Peyer's patch (tissue), 4 donors: ENCODE data around the gene ATG9A. TPM values are rescaled to one million over a fixed set of nuclear protein-coding genes. Genes with fewer than 3 reads are reported as not detected.

Experiments
- DNase-seq, 3 donors: peaks; one replicate each; pipeline ENCODE4 v3.0.0-alpha.2; 2017 to 2019
- H3K27ac ChIP-seq, 4 donors: fragments of 200-600 bp; sonication (generic); one replicate each; pipeline ENCODE4 v1.5.1; 2016 to 2019
- H3K27me3 ChIP-seq, 2 donors: fragments of 200-600 bp; sonication (generic); one replicate each; pipeline ENCODE4 v1.5.1; 2019
- H3K36me3 ChIP-seq, 3 donors: fragments of 200-600 bp; sonication (generic); one replicate each; pipeline ENCODE4 v1.5.1; 2016 to 2019
- H3K4me1 ChIP-seq, 4 donors: fragments of 200-600 bp; sonication (generic); one replicate each; pipeline ENCODE4 v1.5.1; 2016 to 2019
- H3K4me3 ChIP-seq, 4 donors: fragments of 200-600 bp; sonication (generic); 1 replicate in 3 of 4; 2 replicates in 1 of 4; pipeline ENCODE4 v1.5.1; 2016 to 2019; ENCODE audit warnings: mild to moderate bottlenecking in 1 of 4
- H3K9me3 ChIP-seq, 4 donors: fragments of 200-600 bp; sonication (generic); one replicate each; pipeline ENCODE4 v1.5.1; 2016 to 2019; ENCODE audit warnings: mild to moderate bottlenecking in 1 of 4
- CTCF ChIP-seq, 6 experiments: fragments of 450-650 bp in 4 of 6; fragments of 200-600 bp in 2 of 6; sonication (generic) in 1 of 6; IDR thresholded peaks; one replicate each; pipeline ENCODE4 v1.5.1; 2017 to 2019; ENCODE audit warnings: antibody characterized with exemption in 6 of 6, mild to moderate bottlenecking in 3 of 6, moderate library complexity in 1 of 6
- POLR2A ChIP-seq, 2 donors: fragments of 450-650 bp; IDR thresholded peaks; one replicate each; pipeline ENCODE4 v1.5.1; 2017; ENCODE audit warnings: antibody characterized with exemption in 2 of 2, mild to moderate bottlenecking in 2 of 2, moderate library complexity in 2 of 2
- total RNA-seq, 4 donors: library from RNA; depleted of rRNA; stranded (reverse); fragments of >200 nt; gene quantifications; one replicate each; pipeline ENCODE4 v1.1.0, GENCODE V29; 2016

Gene ATG9A
- total RNA-seq, 4 donors from 2014 or later = 23.1 to 107 (median 96.0) TPM

GRCh38 chr2:219273937-219274336 lies 44.5 kb upstream of the ATG9A start:
- Histone ChIP-seq H3K4me1 (peaks cover 0 to 29% (median 6%) of the 10 kb centered on the region in 4 donors), H3K9me3 (no peaks in the 10 kb centered on the region), H3K4me3 (no peak overlapping the region), H3K27me3 (no peaks in the 10 kb centered on the region), H3K27ac (no peak overlapping the region), H3K36me3 (no peaks in the 10 kb centered on the region)
- TF ChIP-seq POLR2A (IDR thresholded peaks at IDR 0.05) = no peak
- TF ChIP-seq CTCF (IDR thresholded peaks at IDR 0.05) = no peak
- no peak for DNase-seq

- Histone ChIP-seq H3K9me3 (no peaks in the 10 kb centered on the region), H3K27ac (no peak overlapping the region), H3K4me3 (no peak overlapping the region), H3K27me3 (no peaks in the 10 kb centered on the region), H3K4me1 (peaks cover 0 to 23% (median under 1%) of the 10 kb centered on the region in 4 donors), H3K36me3 (no peaks in the 10 kb centered on the region)
- TF ChIP-seq POLR2A (IDR thresholded peaks at IDR 0.05) = no peak
- TF ChIP-seq CTCF (IDR thresholded peaks at IDR 0.05) = no peak
- DNase-seq = no peak
Measured at GRCh38 chr2:219272995-219273394, 43.6 kb upstream of the ATG9A start.

- Histone ChIP-seq H3K27ac (no peak overlapping the region), H3K4me3 (no peak overlapping the region), H3K4me1 (peaks cover 0 to 16% (median 0%) of the 10 kb centered on the region in 4 donors), H3K27me3 (no peaks in the 10 kb centered on the region), H3K36me3 (no peaks in the 10 kb centered on the region), H3K9me3 (no peaks in the 10 kb centered on the region)
- no peak for DNase-seq
- TF ChIP-seq CTCF (IDR thresholded peaks at IDR 0.05) = no peak
- TF ChIP-seq POLR2A (IDR thresholded peaks at IDR 0.05) = no peak
Measured at GRCh38 chr2:219272356-219272755, 42.9 kb upstream of the ATG9A start.

DNA sequence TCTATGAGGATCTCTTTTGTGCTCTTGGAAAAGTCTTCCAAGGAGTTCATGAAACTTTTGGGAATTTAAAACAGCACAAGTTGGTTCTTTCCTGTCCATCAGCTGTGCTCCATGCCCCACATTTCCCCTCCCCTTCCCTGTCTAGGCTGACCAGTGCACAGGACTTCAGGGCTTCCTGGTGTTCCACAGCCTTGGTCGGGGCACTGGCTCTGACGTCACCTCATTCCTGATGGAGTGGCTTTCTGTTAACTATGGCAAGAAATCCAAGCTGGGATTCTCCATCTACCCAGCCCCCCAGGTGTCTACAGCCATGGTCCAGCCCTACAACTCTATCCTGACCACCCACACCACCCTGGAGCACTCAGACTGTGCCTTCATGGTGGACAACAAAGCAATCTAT lies 41.6 kb upstream of the ATG9A start:
- H3K4me1 ChIP-seq = peaks cover 0 to 15% (median 0%) of the 10 kb centered on the region in 4 donors
- no peaks in the 10 kb centered on the region for H3K36me3 ChIP-seq
- H3K4me3 ChIP-seq = no peak overlapping the region
- no peak for TF ChIP-seq POLR2A (IDR thresholded peaks at IDR 0.05)
- no peak for TF ChIP-seq CTCF (IDR thresholded peaks at IDR 0.05)
- no peaks in the 10 kb centered on the region for H3K27me3 ChIP-seq
- no peak for DNase-seq
- no peak overlapping the region for H3K27ac ChIP-seq
- H3K9me3 ChIP-seq = no peaks in the 10 kb centered on the region

DNA sequence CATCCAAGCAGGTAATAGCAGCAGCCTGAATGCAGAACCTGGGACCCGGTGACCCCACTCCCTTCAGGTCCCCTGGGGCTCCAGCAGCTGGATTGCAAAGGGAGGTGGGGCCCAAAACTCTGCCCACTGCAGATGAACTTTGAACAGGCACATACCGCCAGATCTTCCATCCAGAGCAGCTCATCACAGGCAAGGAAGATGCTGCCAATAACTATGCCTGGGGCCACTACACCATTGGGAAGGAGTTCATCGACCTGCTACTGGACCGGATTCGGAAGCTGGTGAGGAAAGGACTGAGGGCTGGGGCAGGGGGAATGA lies 40.6 kb upstream of the ATG9A start:
- no peak for DNase-seq
- peaks cover 0 to 15% (median 0%) of the 10 kb centered on the region in 4 donors for H3K4me1 ChIP-seq
- no peaks in the 10 kb centered on the region for H3K9me3 ChIP-seq
- no peak overlapping the region for H3K4me3 ChIP-seq
- H3K27me3 ChIP-seq = no peaks in the 10 kb centered on the region
- H3K36me3 ChIP-seq = no peaks in the 10 kb centered on the region
- no peak for TF ChIP-seq CTCF (IDR thresholded peaks at IDR 0.05)
- no peak for TF ChIP-seq POLR2A (IDR thresholded peaks at IDR 0.05)
- peak overlapping the region in 1 of 4 donors; percentile 65 for H3K27ac ChIP-seq
